CD4-positive, alpha-beta T cell treated with Interleukin-17A for 1 hour (primary cell): ENCODE measurements around the gene MBTPS1.

Experiments
- DNase-seq: peaks from one replicate; pipeline ENCODE4 v3.0.0-alpha.2; 2020

MBTPS1 gene

GRCh38 chr16:84048871-84049270 lies 67.9 kb downstream of the MBTPS1 start:
- DNase-seq = no peak

- no peak for DNase-seq
Measured at GRCh38 chr16:84048270-84048669, 68.5 kb downstream of the MBTPS1 start.

GRCh38 chr16:84047626-84048025 lies 69.1 kb downstream of the MBTPS1 start:
- no peak for DNase-seq

GRCh38 chr16:84047206-84047605 lies 69.5 kb downstream of the MBTPS1 start:
- no peak for DNase-seq

GRCh38 chr16:84045818-84046470 lies 70.8 kb downstream of the MBTPS1 start:
- no peak for DNase-seq

- DNase-seq = no peak
Measured at GRCh38 chr16:84045001-84045817, 71.5 kb downstream of the MBTPS1 start.

GRCh38 chr16:84044118-84044488 lies 72.6 kb downstream of the MBTPS1 start:
- DNase-seq = no peak

GRCh38 chr16:84043486-84044117 lies 73.1 kb downstream of the MBTPS1 start:
- DNase-seq = no peak

GRCh38 chr16:84042879-84043485 lies 73.8 kb downstream of the MBTPS1 start:
- DNase-seq = no peak

GRCh38 chr16:84042308-84042878 lies 74.3 kb downstream of the MBTPS1 start, which contains the start of gene SLC38A8:
TSS of gene SLC38A8 (minus strand) at chr16:84042795. CDS start at chr16:84042157, 638 bp downstream.
- DNase-seq = no peak

- no peak for DNase-seq
Measured at GRCh38 chr16:84041881-84042280, 74.9 kb downstream of the MBTPS1 start.

- no peak for DNase-seq
Measured at GRCh38 chr16:84040823-84041820, 75.6 kb downstream of the MBTPS1 start.

GRCh38 chr16:84040226-84040822 lies 76.4 kb downstream of the MBTPS1 start:
- DNase-seq = no peak

- no peak for DNase-seq
Measured at GRCh38 chr16:84039696-84040095, 77.0 kb downstream of the MBTPS1 start.

- no peak for DNase-seq
Measured at GRCh38 chr16:84038469-84038868, 78.3 kb downstream of the MBTPS1 start.

- no peak for DNase-seq
Measured at GRCh38 chr16:84036982-84037425, 79.7 kb downstream of the MBTPS1 start.

- no peak for DNase-seq
Measured at GRCh38 chr16:84036131-84036530, 80.6 kb downstream of the MBTPS1 start.

GRCh38 chr16:84034516-84034915 lies 82.2 kb downstream of the MBTPS1 start:
- no peak for DNase-seq

GRCh38 chr16:84033251-84034195 lies 83.2 kb downstream of the MBTPS1 start:
- no peak for DNase-seq
